ENCODE data around the gene SND1.

DNA sequence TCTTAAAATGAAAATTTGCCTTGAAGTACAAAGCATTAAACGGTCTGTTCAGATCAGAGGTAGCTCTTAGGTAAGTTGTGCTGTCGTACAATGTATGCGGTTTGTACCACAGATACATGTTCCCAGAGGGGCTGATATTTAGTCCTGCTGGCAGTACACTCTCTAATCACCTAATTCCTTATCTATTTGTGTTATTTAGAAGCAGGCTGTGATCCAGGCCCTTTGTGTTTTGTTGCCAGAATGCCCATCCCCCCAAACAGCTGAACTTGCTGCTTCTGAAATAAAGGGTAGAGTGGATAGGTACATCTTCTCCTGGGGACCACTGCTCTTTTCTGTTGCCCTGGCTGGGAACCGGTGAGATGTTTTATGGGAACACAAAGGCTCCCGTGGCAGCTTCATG lies 84.5 kb downstream of the SND1 start:
- TF ChIP-seq, protein P1, sequence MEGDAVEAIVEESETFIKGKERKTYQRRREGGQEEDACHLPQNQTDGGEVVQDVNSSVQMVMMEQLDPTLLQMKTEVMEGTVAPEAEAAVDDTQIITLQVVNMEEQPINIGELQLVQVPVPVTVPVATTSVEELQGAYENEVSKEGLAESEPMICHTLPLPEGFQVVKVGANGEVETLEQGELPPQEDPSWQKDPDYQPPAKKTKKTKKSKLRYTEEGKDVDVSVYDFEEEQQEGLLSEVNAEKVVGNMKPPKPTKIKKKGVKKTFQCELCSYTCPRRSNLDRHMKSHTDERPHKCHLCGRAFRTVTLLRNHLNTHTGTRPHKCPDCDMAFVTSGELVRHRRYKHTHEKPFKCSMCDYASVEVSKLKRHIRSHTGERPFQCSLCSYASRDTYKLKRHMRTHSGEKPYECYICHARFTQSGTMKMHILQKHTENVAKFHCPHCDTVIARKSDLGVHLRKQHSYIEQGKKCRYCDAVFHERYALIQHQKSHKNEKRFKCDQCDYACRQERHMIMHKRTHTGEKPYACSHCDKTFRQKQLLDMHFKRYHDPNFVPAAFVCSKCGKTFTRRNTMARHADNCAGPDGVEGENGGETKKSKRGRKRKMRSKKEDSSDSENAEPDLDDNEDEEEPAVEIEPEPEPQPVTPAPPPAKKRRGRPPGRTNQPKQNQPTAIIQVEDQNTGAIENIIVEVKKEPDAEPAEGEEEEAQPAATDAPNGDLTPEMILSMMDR (IDR thresholded peaks at IDR 0.05; ENCODE audit: low read depth, low read length, poor library complexity, severe bottlenecking), result no peak
- TF ChIP-seq EZH2phosphoT487 (IDR thresholded peaks at IDR 0.05; ENCODE audit: borderline replicate concordance, low read length), result no peak
